GM12873 (cell line): ENCODE measurements around the gene NOSIP.

ENCODE experiments used
- TF ChIP-seq, protein P1 (sequence below): IDR thresholded peaks from 2 replicates; pipeline ENCODE4 v1.5.1; 2012; ENCODE audit warnings: low read depth, mild to moderate bottlenecking, moderate library complexity, low read length, control low read depth; ENCODE audit not compliant: insufficient read depth; ENCODE audit errors: missing control alignments

Gene NOSIP

DNA sequence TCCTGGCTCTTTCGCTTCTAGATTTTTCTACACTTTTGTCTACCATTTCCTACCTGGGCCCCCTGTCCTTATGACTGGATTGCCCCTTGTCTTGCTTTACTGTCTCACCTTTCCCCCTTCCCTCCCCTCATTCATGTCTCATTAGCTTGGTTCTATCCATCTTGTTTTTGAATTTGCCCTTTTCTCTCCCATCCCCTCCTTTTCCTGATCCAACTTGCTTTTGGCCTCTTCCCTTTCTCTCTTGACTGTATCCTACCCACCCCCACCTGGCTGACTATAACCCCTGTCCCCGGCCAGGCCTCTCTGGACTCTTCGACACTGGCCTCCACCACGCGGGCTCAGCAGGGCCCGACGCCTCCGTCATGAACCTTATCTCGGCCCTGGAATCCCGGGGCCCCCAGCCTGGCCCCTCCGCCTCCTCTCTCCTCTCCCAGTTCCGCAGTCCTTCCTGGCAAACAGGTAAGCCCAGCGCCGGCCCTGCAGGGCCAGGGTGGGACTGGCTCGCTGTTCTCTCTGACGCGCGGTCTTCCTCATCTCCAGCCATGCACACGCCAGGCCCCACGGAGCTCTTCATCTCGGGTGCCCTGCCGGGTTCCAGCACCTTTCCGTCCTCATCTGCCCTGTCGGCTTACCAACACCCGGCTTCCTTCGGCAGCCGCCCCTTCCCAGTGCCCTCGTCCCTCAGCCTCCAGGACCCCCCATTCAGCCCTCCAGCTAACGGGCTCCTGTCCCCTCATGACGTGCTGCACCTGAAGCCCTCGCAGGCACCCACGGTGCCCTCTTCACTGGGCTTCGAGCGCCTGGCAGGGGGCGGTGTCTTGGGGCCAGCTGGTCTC lies 14.0 kb upstream of the NOSIP start:
- TF ChIP-seq, protein P1, sequence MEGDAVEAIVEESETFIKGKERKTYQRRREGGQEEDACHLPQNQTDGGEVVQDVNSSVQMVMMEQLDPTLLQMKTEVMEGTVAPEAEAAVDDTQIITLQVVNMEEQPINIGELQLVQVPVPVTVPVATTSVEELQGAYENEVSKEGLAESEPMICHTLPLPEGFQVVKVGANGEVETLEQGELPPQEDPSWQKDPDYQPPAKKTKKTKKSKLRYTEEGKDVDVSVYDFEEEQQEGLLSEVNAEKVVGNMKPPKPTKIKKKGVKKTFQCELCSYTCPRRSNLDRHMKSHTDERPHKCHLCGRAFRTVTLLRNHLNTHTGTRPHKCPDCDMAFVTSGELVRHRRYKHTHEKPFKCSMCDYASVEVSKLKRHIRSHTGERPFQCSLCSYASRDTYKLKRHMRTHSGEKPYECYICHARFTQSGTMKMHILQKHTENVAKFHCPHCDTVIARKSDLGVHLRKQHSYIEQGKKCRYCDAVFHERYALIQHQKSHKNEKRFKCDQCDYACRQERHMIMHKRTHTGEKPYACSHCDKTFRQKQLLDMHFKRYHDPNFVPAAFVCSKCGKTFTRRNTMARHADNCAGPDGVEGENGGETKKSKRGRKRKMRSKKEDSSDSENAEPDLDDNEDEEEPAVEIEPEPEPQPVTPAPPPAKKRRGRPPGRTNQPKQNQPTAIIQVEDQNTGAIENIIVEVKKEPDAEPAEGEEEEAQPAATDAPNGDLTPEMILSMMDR, result no peak

DNA sequence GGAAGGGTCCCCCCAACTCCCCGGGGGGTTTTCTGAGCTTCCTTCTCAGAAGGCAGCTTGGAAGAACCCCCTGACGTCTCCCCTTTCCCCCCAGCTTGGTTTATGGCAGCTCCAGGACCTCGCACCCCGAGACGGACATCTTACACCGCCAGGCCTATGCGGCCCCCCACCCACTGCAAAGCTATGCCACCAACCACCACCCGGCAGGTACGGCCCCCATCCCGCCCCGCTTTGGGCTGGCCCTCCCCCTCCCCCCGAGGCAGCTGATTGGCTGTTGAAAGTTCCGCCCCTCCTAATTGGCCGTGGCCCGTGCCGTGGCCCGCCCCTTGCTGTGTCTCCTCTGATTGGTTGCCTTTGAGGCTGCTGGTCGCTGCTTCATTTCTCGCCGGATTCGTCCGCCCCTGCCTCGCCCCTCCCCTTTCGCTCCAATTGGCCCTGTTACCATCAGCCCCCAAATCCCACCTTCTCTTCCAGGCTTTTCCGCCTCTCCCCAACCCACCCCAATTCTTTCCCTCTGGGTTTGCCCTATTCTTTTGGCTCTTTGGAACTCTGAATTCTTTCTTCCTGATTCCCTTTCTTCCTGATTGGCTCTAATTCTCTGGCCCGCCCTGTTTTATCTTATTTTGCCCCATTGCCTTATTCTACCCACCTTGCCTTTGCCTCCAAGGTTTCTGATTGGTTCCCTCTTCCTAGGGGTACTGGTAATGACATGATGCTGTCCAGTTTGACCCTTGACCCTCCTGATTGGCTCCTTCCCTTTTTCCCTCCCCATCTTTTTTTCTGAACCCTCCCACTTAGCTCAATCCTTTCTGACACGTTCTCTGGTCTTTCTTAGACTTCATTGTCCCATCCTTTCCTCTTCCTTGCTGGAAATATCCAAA lies 13.1 kb upstream of the NOSIP start:
- TF ChIP-seq, protein P1, result no peak

DNA sequence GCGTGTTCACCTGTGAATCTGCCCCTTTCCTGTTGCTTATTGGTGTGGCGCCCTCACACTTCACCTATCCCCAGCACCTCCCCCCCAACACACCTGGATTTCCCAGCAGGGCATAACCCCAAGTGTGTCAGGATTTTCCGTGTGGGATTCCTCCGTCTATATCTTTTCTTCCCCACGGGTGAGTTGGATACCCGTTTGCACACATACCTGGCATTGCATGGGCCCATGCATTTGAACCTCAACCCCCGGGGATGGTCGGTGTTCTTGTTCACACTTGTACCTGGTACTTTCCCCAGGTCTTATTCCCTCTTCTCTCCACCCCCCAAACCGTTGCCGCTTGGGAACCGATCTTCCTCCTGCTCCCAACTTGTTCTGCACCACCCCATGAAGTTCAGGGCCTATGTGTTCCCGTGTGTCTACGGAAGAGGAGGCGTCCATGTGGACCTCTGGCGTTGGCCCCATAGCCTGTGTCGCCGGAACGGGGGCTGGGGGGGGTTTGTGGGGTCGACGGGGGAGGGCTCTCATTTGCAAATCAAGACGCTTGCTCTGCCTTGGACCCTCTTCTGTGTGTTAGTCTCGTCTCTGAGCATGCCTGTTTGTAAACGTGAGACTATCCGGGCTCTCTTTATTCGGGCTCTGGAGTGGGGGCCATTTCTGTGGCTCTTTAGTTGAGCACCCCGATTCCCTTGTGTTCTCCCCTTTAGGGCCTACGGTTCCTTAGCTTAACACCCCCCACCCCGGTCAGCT lies 12.3 kb upstream of the NOSIP start:
- TF ChIP-seq, protein P1, result no peak

DNA sequence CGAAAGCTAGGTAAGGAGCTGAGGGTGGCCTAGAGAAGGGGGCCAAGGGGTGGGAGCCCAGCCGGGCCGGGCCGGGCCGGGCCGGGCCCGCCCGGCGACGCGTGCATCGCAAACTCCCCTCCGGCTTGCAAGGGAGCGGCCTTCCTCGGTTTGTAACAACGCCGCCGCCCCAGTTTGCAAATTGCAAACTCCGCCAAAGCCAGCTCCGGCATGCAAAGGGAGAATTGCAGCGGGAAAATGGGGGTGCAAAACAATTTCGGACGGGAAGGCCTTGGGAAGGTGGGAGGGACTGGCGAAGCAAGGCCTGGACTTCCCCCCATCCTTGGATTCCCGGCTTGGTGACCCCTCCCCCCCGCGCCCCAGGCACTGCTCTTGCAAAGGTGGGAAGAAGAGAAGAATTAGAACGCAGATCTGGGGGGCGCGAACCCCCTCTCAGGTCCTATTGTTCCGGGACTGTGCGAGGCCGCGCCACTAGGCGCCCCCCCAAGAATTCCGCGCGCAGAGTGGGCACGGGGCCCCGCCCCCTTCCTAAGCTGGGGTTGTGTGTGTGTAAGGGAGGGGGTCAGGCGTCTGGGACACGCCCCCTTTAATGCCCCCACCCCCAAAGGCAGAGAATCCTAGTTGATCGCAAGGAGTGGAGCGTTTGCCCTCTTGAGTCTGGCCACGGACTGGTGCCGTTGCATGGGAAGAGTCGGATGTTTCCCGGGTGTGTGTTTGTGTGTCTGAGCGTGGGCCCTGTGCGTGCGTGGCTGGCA lies 11.6 kb upstream of the NOSIP start:
- TF ChIP-seq, protein P1, result no peak

DNA sequence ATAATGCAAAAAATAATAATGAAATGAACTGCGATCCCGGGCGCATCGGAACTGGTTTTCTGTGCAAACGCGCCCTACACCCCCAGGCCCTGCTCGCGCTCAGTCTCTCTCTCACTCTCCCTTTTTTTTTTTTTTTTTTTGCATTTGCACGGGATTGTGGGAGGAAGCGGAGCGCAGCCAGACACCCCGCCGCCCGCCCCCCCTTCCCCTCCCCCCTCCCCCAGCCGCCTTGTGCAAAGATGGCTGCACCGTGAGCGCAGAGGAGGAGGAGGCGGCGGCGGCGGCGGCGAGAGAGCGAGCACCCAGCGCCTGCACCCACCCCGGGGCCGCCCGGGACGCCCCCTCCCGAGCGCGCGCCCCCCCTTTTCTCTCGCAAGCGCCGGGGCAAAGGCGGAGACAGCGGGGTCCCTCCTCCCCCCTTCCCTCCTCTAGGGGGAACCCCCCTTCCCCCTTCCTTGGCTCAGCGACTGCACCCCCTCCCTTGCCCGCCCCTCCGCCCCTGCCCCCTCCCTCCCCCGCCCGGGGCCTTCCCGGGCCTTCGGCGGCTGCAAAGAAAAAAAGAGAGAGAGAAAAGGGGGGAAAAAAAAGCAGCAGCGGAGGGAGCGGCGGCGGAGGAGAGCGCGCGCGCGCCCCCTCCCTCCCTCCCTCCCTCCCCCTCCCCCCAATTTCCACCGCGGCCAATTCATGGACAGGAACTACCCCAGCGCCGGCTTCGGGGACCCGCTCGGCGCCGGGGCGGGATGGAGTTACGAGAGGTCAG lies 10.8 kb upstream of the NOSIP start, which contains the start of gene PRR12:
Gene PRR12 (plus strand): TSS at position 212 of the 760 bp plus-strand sequence. CDS start 473 bp downstream, at position 685.
- TF ChIP-seq, protein P1, result no peak

DNA sequence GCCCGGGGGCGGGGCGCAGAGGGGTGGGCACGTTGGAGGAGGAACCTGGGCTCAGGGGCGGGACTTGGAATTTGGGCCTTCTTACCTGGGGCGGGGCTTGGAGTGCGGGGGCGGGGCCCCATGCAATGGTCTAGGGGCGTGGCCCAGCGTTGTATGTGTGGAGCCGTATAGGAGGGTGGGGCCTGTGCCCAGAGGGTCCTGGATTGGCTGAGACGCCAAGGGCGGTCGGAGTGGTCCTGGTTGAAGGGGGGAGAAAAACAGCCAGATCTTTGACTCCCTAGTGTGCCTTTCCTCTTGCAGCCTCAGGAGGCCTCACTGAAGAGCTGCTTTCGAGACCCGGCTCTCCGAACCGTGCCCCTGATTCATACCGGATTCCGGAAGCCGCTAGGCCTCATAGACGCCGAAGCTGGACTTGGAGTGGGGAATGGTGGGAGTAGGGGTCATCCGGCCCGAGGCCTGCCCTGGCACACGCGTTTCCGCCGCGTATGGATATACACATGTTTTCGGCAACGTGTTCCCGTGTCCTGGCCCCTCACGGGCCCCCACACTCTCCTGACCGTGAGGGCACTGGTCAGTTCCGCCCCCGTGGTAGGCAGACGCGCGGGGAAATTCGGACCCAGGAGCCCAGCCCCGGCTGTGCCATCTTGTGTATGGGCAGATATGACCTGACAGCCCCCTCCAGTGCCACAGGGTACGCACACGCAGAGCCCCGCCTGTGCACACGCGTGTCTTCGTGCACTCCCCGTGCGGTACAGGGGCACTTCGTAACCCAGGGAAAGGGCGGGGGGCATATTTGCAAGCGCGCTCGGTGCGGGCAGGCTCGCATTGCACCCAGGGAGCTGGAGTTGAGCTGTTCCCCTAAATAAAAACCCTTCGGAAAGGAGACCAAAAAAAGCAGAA lies 10.0 kb upstream of the NOSIP start:
- TF ChIP-seq, protein P1, result peak; percentile 31
